HG03108 (cell line): ENCODE data around the gene PHLPP1.

Source experiments
- ATAC-seq: cut with Tn5 transposase; IDR thresholded peaks from one replicate; pipeline ENCODE4 v1.9.1; 2021; ENCODE audit warnings: moderate library complexity; ENCODE audit not compliant: unreplicated experiment

Gene PHLPP1

GRCh38 chr18:62999392-62999791 is 284.1 kb downstream of the PHLPP1 start:
- ATAC-seq = no peak

- ATAC-seq = no peak
Measured at GRCh38 chr18:62999921-63000320, 284.6 kb downstream of the PHLPP1 start.

DNA sequence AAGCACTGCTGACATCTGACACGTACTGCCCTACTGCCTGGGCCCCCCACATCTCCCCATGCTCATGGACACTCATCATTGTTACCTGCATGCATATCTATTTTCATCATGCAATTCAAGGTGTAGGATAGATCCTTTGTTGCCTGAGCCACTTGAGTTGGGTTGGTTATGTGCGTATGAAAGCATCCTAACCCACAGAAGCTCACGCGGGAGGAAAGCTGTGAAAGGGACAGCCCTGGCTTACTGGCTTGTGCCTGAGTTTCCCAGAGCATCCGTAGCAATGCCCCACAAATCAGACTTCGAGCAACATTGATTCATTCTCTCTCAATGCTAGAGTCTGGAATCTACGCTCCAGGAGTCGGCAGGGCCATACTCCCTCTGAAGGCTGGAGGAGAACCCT is 285.5 kb downstream of the PHLPP1 start:
- ATAC-seq = no peak

GRCh38 chr18:63001861-63002260 is 286.5 kb downstream of the PHLPP1 start:
- ATAC-seq = no peak

DNA sequence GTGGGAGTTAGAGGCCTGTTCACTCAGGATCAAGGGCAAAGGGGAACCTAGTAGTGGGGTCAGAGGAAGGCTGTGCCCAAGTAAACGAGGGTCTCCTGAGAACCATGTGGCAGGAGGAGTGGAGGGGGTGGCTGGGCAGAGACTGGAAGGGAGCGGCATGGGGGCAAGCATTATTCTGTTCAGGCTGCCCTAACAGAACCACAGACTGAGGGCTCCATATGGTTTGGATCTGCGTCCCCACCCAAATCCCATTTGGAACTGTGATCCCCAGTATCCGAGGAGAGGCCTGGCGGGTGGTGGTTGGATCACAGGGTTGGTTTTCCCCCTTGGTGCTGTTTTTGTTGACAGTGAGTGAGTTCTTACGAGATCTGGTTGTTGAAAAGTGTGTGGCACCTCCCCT is 287.0 kb downstream of the PHLPP1 start:
- no peak for ATAC-seq

DNA sequence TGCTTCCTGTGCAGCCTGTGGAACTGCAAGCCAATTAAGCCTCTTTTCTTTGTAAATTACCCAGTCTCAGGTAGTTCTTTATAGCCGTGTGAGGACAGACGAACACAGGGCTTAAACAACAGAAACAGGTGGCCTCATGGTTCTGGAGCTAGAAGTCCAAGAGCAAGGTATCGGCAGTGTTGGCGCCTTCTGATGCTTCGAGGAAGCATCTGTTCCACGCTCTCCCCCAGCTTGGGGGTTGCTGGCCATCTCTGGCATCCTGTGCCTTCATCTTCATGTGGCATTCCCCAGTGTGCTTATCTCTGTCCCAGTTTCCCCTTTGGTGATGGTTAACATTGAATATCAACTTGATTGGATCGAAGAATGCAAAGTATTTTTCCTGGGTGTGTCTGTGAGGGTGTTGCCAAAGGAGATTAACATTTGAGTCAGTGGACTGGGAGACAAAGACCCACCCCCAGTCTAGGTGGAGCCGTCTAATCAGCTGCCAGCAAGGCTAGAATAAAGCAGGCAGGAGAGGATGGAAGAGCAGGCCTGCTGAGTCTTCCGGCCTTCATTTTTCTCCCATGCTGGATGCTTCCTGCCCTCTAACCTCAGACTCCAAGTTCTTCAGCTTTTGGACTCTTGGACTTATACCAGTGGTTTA is 287.6 kb downstream of the PHLPP1 start:
- no peak for ATAC-seq

GRCh38 chr18:63003899-63004298 is 288.6 kb downstream of the PHLPP1 start:
- ATAC-seq = no peak

- no peak for ATAC-seq
Measured at GRCh38 chr18:63004466-63005089, 289.2 kb downstream of the PHLPP1 start.

DNA sequence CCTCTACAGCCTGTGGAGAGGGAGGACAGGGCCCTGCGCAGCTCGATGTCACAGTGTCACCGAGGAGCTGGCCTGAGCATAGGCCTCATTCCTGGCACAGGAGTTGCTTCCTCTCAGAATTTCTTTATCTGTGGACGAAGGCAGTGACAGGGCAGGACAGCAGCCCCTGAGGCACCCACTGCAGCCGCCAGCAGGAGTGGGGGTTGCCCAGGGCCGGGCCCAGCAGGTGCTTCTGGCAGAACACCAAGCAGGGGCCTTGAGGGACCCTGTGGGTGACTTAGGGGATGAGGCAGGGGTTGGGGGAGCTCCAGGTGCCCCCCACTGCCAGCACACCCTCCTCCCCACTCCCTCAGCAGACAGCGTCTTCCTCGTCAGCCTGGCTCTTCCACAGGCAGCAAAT is 290.0 kb downstream of the PHLPP1 start:
- no peak for ATAC-seq

- ATAC-seq = no peak
Measured at GRCh38 chr18:63007231-63007630, 291.9 kb downstream of the PHLPP1 start.

- ATAC-seq = no peak
Measured at GRCh38 chr18:63016270-63016669, 300.9 kb downstream of the PHLPP1 start.

DNA sequence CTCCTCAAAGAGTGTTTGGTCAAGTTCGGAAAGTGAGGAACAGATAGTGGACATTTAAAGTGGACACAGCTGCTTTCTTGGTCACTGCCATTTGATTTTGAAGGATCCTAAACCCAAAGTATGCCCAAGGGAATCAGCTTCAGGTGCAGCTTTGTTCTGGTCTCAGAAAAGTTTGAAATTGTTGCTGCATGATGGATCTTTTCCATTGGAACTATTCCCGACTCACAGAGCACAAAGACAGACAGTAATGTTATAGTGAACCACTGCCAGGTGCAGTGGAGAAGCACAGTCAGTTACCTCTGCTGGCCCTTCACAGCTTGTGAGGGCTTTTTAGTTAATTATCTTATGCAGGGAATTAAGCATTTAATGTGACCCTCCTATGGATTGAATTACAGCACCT is 301.7 kb downstream of the PHLPP1 start:
- ATAC-seq = no peak

DNA sequence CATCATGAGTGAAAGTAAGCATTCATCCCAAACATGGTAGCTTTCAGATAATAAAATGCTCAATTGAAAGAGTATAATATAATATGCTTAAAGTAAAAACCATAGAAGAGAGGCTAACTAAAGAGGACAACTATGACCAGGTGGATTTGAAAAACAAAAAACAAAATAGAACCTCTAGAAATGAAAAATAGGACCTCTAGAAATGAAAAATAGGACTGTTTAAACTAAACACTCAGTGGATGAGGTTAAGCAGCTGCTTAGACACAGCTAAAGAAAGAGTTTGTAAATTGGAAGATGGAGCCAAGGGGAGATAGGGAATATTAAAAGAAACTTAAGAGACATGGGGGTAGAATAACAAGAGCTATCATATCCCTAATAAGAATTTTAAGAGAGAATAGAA is 302.6 kb downstream of the PHLPP1 start:
- no peak for ATAC-seq

GRCh38 chr18:63022429-63023022 is 307.2 kb downstream of the PHLPP1 start:
- no peak for ATAC-seq

GRCh38 chr18:63025251-63026090 is 310.1 kb downstream of the PHLPP1 start:
- ATAC-seq = no peak

DNA sequence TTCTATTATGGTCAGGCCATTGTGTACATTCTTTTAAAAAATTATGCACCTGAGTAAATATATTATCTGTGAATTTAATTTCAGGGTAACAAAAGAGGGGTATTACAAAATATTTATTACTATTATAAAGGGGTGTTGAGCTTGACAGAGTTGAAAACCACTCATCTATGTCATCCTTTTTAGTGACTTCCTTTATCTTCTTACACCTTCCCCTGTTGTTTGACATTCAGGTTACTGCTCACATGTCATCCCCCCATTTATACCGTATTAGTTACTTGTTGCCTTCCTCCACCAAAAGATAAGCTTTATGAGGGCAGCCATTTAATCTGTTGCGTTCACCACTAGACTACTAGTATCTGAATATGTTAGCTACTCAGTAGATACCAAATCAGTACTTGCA is 313.0 kb downstream of the PHLPP1 start:
- ATAC-seq = no peak
